ENCODE data around the gene FRMD4A. TPM values are rescaled to one million over a fixed set of nuclear protein-coding genes. Genes with fewer than 3 reads are reported as not detected.
"Not testable (repeated sequence)": the region's sequence is repeated elsewhere in the genome, so short reads cannot be mapped to it uniquely, and the experiment has no call there.

FRMD4A gene
- total RNA-seq, 1 experiment from 2014 or later: 7.0 TPM

DNA sequence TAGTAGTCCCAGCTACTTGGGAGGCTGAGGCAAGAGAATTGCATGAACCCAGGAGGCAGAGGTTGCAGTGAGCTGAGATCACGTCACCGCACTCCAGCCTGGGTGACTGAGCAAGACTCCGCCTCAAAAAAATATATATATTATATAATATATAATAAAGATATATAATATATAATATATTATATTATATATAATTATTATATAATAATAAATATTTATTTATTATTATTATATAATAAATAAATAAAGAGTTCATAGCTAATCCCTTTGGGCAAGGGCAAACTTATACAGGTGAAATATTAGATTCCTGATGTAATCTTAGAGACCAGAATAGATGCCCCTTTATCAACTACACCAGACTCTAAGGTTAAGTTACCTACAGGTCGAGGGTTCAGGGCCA lies 558.7 kb downstream of the FRMD4A start:
- Mint-ChIP-seq H3K9me3 (ENCODE audit: low read depth, unreplicated experiment) (no peaks in the 10 kb centered on the region), H3K36me3 (ENCODE audit: insufficient read depth, unreplicated experiment) (no peaks in the 10 kb centered on the region), H3K27me3 (ENCODE audit: unreplicated experiment) (no peaks in the 10 kb centered on the region), H3K27ac (ENCODE audit: unreplicated experiment) (no peak overlapping the region), H3K4me3 (ENCODE audit: low read depth, unreplicated experiment) (no peak overlapping the region), H3K4me1 (ENCODE audit: low read depth, unreplicated experiment) (peaks cover 30% of the 10 kb centered on the region)
- TF ChIP-seq, protein P1, sequence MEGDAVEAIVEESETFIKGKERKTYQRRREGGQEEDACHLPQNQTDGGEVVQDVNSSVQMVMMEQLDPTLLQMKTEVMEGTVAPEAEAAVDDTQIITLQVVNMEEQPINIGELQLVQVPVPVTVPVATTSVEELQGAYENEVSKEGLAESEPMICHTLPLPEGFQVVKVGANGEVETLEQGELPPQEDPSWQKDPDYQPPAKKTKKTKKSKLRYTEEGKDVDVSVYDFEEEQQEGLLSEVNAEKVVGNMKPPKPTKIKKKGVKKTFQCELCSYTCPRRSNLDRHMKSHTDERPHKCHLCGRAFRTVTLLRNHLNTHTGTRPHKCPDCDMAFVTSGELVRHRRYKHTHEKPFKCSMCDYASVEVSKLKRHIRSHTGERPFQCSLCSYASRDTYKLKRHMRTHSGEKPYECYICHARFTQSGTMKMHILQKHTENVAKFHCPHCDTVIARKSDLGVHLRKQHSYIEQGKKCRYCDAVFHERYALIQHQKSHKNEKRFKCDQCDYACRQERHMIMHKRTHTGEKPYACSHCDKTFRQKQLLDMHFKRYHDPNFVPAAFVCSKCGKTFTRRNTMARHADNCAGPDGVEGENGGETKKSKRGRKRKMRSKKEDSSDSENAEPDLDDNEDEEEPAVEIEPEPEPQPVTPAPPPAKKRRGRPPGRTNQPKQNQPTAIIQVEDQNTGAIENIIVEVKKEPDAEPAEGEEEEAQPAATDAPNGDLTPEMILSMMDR (IDR thresholded peaks at IDR 0.05; ENCODE audit: unreplicated experiment): no peak
- CTCF ChIA-PET: interaction anchor here (0.7 kb wide), 1 partner anchor 281 kb away, joined by 3 read pairs; no protein-coding TSS in a partner anchor
- DNase-seq: no peak
- intact Hi-C loops (cut with micrococcal nuclease; ENCODE audit: unreplicated experiment): loop anchor here (2.0 to 10.0 kb wide), 2 partner anchors 63 to 397 kb away; no protein-coding TSS in a partner anchor
- BruUV-seq (replicated peaks): no TSS peak

DNA sequence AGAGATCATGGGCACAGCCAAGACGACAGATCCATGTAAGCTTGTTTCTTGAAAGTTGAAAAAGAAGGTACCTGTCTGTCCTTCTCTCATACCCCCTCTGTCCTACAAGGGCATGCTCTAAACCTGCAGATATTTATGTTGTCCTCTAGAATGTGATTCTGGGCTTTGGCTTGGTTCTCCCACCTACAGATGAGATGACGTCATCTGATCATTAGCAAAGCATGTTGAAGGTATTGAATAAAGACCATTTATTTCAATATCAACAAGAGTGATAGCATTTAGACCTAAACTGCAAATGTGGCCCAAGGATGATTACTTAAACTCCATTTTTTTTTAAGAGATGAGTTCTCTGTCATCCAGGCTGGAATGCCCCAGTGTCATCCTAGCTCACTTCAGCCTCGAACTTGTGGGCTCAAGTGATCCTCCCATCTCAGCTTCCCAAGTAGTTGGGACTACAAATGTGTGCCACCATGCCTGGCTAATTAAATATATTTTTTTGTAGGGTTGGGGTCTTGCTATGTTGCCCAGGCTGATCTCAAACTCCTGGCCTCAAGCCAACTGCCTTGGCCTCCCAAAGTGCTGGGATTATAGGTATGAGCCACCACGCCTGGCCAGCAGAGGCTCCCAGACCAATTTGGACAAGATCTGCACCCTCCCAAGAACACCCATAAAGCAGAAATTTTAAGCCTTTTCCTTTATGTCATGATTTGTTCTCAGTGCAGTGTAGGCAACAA lies 559.8 kb downstream of the FRMD4A start:
- CTCF ChIA-PET: no interaction called here
- no peak overlapping the region for H3K27ac Mint-ChIP-seq (ENCODE audit: unreplicated experiment)
- BruUV-seq (replicated peaks): no TSS peak
- H3K4me1 Mint-ChIP-seq (ENCODE audit: low read depth, unreplicated experiment): peaks cover 39% of the 10 kb centered on the region
- no peak for DNase-seq
- no peaks in the 10 kb centered on the region for H3K9me3 Mint-ChIP-seq (ENCODE audit: low read depth, unreplicated experiment)
- intact Hi-C loops (cut with micrococcal nuclease; ENCODE audit: unreplicated experiment): loop anchor here (10.0 kb wide), 1 partner anchor 396 kb away; no protein-coding TSS in a partner anchor
- peaks cover 5% of the 10 kb centered on the region for H3K36me3 Mint-ChIP-seq (ENCODE audit: insufficient read depth, unreplicated experiment)
- H3K27me3 Mint-ChIP-seq (ENCODE audit: unreplicated experiment): no peaks in the 10 kb centered on the region
- TF ChIP-seq, protein P1 (IDR thresholded peaks at IDR 0.05; ENCODE audit: unreplicated experiment): no peak
- H3K4me3 Mint-ChIP-seq (ENCODE audit: low read depth, unreplicated experiment): no peak overlapping the region

DNA sequence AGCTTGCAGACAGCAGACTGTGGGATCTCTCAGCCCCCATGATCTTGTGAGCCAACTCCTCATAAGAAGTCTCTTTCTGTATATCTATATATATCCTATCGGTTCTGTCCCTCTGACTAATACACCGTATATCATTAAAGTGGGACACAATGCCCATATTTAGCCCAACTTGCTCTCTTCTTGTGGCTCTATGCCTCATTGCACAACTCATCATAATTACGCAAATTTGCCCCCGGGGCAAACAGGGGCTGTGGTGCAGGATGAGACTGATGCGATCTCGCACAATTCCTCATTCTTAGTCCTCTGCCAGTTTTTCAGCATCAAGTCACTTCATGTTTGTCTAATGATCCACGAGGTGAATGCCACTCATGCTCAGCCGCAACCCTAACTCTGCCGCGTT lies 560.8 kb downstream of the FRMD4A start:
- peaks cover 5% of the 10 kb centered on the region for H3K36me3 Mint-ChIP-seq (ENCODE audit: insufficient read depth, unreplicated experiment)
- intact Hi-C loops (cut with micrococcal nuclease; ENCODE audit: unreplicated experiment): loop anchor here (10.0 kb wide), 1 partner anchor 395 kb away; no protein-coding TSS in a partner anchor
- H3K4me3 Mint-ChIP-seq (ENCODE audit: low read depth, unreplicated experiment): no peak overlapping the region
- H3K27me3 Mint-ChIP-seq (ENCODE audit: unreplicated experiment): no peaks in the 10 kb centered on the region
- H3K4me1 Mint-ChIP-seq (ENCODE audit: low read depth, unreplicated experiment): peaks cover 36% of the 10 kb centered on the region
- no peak for DNase-seq
- no peak overlapping the region for H3K27ac Mint-ChIP-seq (ENCODE audit: unreplicated experiment)
- H3K9me3 Mint-ChIP-seq (ENCODE audit: low read depth, unreplicated experiment): no peaks in the 10 kb centered on the region
- CTCF ChIA-PET: no interaction called here
- BruUV-seq (replicated peaks): no TSS peak
- TF ChIP-seq, protein P1 (IDR thresholded peaks at IDR 0.05; ENCODE audit: unreplicated experiment): no peak

DNA sequence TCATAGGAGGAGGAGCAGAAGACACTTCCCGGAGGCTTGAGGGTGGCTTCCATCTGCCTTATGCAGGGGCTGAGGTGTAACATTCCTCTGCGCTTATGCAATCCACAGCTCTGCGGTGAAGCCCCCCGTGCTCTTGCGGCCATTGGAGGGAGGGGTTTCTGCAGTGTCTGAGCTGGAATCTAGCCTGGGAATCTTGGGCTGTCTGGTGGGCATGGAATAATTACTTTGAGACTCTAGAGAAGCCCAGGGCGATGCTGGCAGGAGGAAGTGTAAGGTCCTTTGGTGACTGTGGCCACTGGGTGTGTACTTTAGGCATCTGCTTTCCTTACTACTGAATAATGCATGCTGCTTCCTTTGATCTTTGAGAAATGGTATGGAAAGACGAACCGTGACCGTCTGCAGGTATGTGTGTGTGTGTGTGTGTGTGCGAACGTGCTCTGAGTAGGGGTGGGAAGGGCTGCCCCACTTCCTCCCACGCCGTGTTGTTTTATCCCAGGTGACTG lies 563.0 kb downstream of the FRMD4A start:
- intact Hi-C loops (cut with micrococcal nuclease; ENCODE audit: unreplicated experiment): no loop called here
- H3K4me3 Mint-ChIP-seq (ENCODE audit: low read depth, unreplicated experiment): no peak overlapping the region
- DNase-seq: no peak
- H3K36me3 Mint-ChIP-seq (ENCODE audit: insufficient read depth, unreplicated experiment): peaks cover 5% of the 10 kb centered on the region
- CTCF ChIA-PET: no interaction called here
- H3K27me3 Mint-ChIP-seq (ENCODE audit: unreplicated experiment): no peaks in the 10 kb centered on the region
- TF ChIP-seq, protein P1 (IDR thresholded peaks at IDR 0.05; ENCODE audit: unreplicated experiment): no peak
- H3K9me3 Mint-ChIP-seq (ENCODE audit: low read depth, unreplicated experiment): no peaks in the 10 kb centered on the region
- no TSS peak for BruUV-seq (replicated peaks)
- peak overlapping the region; percentile 8 for H3K27ac Mint-ChIP-seq (ENCODE audit: unreplicated experiment)
- H3K4me1 Mint-ChIP-seq (ENCODE audit: low read depth, unreplicated experiment): peaks cover 29% of the 10 kb centered on the region

DNA sequence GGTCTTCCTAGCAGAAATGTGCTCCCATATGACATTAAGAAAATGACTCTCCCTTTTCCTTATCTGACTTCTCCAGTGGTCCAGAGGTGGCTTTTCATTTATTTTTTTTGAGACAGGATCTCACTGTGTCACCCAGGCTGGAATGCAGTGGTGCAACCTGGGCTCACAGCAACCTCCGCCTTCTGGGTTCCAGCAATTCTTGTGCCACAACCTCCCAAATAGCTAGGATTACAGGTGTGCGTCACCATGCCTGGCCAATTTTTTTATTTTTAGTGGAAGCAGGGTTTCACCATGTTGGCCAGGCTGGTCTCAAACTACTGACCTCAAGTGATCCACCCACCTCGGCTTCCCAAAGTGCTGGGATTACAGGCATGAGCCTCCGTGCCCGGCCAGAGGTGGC lies 563.6 kb downstream of the FRMD4A start:
- DNase-seq; H3K27ac Mint-ChIP-seq (ENCODE audit: unreplicated experiment); intact Hi-C loops (cut with micrococcal nuclease; ENCODE audit: unreplicated experiment); BruUV-seq (replicated peaks); H3K27me3 Mint-ChIP-seq (ENCODE audit: unreplicated experiment); CTCF ChIA-PET; H3K36me3 Mint-ChIP-seq (ENCODE audit: insufficient read depth, unreplicated experiment); H3K9me3 Mint-ChIP-seq (ENCODE audit: low read depth, unreplicated experiment); H3K4me3 Mint-ChIP-seq (ENCODE audit: low read depth, unreplicated experiment): not testable (repeated sequence)
- peaks cover 26% of the 10 kb centered on the region for H3K4me1 Mint-ChIP-seq (ENCODE audit: low read depth, unreplicated experiment)
